K562 treated with DMSO at 1 percent for 4 hours (cell line): ENCODE results near the gene ANKRD12. TPM values are rescaled to one million over a fixed set of nuclear protein-coding genes. Genes with fewer than 3 reads are reported as not detected.

Experiments
- total RNA-seq: library from RNA; unstranded; fragments of 300-600 nt; gene quantifications from 2 replicates; pipeline ENCODE4 v1.2.3, GENCODE V29; 2022; ENCODE audit not compliant: insufficient read depth

The ANKRD12 gene
- total RNA-seq: 10.4 and 22.5 TPM in 2 replicates

GRCh38 chr18:9136315-9137155, at the start of gene ANKRD12:
Gene ANKRD12, plus strand, starts transcription at chr18:9136781. Its CDS starts 45,652 bp downstream, at chr18:9182433.

GRCh38 chr18:9102508-9103375, 33.8 kb upstream of the ANKRD12 start, which contains the start of gene NDUFV2:
Gene NDUFV2, plus strand, starts transcription at chr18:9102699. Its CDS starts 45 bp downstream, at chr18:9102744.

GRCh38 chr18:9334329-9334972, 197.9 kb downstream of the ANKRD12 start, which contains the start of gene TWSG1:
Gene TWSG1, plus strand, starts transcription at chr18:9334773. Its CDS starts 2,457 bp downstream, at chr18:9337230.

Other genes starting within 250 kb of the ANKRD12 start
- 147 and 179 TPM in 2 replicates for gene NDUFV2, start 34.1 kb upstream of the ANKRD12 start, total RNA-seq
- 34.5 and 41.8 TPM in 2 replicates for gene TWSG1, start 198.0 kb downstream of the ANKRD12 start, total RNA-seq